Measurements from ENCODE around the gene MNT.

Gene MNT

DNA sequence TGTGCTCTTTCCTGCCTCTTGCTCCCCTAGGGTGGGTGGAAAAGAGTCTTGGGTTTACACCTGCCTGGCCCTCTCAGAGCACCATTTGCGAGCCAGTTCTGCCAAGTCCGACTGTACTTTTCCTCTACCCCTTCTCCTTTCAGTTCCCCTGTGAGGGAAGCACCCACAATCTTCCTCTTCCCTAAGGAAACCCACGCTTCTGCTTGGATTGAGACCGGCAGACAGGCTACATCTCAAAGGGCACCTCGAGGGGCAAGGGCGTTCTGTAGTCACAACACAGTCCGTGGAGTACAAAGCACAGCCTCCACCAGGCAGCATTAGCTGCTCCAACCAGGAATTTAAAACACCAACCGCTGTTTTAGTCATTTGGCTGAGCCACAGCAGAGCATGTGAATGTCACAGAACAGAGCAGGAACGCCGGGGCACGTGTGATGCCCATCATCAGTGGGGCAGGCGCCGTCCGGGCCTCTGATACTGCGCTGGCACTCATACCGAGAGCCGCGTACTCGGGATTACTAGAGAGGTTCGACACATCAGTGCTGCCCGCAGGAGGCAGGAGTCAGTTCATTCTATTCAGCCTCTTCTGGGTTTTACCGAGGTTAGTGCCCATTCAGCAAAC is 13.7 kb upstream of the MNT start:
- DNase-seq = peak; percentile 44

GRCh38 chr17:2412561-2413021 is 11.7 kb upstream of the MNT start:
- no peak for DNase-seq

DNA sequence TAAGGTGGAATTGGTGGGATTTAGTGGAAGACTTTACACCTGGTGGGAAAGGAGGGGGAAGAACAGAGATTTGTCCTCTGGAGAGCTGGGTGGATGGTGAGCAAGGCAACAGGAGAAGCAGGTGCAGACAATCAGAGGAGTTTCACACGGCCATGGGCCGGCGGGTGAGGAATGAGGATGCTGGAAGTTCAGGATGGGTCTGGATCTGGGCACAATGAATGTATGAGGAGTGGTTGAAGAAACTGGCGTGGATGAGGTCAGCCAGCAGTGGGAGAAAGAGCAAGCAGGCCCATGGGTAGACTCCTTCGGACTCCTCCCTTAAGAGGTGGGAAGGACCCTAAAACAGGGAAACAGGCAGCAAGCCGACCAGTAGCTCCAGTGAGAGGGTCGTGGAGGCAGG is 10.1 kb upstream of the MNT start:
- DNase-seq = no peak

GRCh38 chr17:2406903-2407790 is 6.3 kb upstream of the MNT start:
- peak; percentile 97 for DNase-seq

- DNase-seq = peak; percentile 43
These were observed 5.5 kb upstream of the MNT start for GRCh38 chr17:2406271-2406902.

DNA sequence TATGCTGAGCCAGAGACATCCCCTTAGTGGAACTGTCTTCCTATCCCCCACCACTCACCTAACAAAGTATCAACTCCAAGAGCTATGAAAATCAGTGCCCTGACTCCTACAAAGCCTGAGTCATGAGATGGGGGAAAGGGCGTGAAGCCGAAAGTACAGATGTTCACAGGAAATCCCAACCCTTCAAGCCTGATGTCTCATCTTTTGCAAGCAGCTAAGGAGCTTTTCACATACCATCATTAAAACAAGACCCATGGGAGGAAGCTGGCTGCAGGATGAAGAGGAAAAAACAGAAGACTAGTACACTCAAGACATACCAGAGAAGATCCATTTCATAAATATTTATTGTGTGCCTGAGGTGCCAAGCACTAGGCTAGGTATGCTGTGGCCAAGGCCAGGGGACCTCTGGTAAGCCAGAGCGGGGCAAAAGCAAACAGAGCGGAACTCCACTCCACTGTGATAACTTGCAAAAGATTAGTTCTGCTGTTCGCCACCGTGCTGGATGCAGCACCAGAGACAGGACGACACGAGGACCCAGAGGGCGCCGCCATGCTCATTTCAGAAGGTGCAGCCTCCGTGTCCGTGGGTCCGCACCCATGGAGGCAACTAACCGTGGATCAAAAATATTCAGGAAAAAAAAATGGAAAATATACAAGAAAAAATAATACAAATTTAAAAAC is 4.5 kb upstream of the MNT start:
- DNase-seq = peak; percentile 92

DNA sequence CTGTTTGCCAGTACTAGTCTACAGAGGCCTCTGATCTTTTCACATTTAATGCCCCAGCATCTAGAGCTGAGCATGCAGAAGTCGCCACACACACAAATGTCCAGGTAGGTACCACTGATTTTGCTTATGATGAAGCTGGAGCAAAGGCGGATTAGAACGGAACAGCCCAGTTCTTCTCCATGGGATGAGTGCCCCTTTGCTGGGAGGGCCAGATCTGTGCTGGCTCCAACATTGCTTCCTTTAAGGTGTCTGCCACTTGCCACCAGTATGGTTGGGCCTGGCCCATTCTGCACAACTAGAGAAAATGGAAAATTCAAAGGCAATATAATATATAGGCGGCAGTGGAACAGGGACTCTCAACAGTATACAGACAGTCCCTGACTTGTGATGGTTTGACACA is 2.2 kb upstream of the MNT start:
- DNase-seq = no peak

- DNase-seq = no peak
These were observed 1.7 kb upstream of the MNT start for GRCh38 chr17:2402544-2402943.

- peak; percentile 100 for DNase-seq
These were observed 764 bp upstream of the MNT start for GRCh38 chr17:2401426-2402221.

DNA sequence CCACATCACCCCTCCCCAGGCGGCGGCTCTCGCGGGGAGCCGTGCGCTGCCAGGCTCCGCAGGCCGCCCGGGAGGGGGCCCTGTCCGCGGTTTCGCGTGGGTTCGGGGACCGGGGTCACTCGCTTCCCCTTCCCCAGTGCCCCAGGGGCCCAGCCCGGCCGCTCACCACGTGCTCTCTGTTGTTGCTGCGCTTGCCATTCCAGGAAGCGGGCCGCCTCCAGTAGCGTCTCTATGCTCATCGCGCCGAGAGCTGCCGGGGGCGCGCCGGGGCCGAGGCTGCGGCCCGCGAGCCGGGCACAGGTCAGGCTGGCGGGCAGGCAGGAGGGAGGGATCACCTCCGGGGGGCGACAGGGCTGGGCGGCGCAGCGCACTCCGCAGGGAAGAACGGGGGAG is 390 bp downstream of the MNT start:
- DNase-seq = peak; percentile 88

DNA sequence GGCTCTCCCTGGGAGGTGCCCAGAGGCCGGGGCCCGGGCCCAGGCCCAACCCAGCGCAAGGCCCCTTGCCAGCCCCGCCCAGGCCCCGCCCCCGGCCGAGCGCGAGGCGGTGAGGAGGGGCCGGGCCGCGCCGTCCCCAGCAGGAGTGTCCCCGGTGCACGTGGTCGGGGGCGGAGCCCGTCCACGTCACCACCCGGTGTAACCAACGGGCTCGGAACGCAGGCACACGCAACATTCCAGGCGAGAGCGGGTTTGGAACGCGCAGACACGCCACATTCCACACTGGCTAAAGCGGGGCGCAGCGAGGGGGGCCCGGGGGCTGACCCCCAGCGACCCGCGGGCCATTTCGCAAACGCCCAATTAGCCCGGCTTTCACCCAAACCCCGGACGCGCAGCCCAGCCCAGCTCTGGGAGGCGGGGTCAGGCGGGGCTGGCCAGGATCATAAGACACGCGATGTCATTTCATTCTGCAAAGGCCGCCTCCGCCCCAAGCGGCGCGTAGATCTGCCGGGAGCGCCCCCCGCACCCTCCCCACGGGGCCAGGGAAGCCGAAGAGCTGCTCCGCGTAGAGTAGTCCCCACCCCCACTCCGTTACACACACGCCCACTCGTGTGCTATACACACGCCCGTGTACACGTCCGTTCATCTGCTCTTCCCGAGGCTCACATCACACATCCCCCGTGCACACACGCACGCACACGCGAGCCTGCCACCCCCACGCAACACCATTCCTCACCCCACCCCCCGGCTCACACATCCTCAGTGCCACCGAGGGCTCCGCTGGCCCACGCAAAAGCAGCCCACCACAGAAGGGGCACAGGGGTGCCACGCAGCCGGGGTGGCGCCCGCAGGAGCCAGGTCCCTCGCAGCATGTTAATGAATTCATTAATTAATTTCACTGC is 1.0 kb downstream of the MNT start:
- peak; percentile 97 for DNase-seq

GRCh38 chr17:2398655-2399571 is 1.9 kb downstream of the MNT start:
- peak; percentile 78 for DNase-seq

- DNase-seq = no peak
These were observed 2.7 kb downstream of the MNT start for GRCh38 chr17:2398182-2398581.

DNA sequence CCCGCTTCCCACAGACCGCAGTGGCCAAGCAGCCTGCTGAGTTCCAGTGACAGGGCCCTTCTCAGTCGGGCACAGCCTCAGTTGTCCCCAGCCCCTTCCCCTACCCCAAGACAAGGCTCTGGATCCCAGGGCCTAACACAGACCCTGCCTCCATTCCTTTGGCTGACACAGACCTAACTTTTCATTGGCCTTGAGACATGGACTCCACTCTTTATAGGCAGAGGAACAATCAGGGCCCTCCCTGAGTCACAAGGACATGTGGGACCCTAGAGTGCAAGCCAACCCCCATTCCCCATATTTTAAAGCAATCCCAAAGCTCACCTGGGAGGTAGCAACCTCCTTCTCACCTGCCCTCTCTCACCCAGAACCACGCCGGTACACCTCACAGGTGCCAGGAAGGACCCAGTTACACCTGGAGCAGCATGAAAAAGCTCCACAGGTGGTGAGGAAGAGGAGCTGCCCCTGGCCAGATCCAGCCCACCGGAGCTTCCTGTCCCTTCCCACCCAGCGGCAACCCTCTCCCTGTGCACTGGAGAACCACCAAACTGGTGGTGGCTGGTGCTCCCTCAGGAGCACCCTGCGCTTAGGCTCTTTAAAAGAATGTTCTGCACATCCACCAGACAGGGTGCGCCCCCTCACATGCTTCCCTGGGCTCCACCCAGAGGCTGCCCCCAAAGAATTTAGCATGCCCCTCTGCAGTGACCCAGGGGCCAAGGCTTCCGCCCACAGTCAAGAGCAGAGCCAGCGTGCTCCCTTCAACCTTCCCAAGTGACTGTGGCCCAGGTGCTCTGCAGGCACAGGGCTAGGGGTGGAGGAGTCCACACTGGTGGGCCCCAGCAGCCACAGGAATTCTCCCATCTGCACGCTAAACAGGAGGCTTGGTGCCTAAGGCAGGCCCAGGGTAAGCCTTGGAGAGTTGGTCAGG is 3.4 kb downstream of the MNT start:
- no peak for DNase-seq

- peak; percentile 97 for DNase-seq
These were observed 4.2 kb downstream of the MNT start for GRCh38 chr17:2396568-2397246.

GRCh38 chr17:2396192-2396567 is 4.7 kb downstream of the MNT start:
- DNase-seq = no peak

DNA sequence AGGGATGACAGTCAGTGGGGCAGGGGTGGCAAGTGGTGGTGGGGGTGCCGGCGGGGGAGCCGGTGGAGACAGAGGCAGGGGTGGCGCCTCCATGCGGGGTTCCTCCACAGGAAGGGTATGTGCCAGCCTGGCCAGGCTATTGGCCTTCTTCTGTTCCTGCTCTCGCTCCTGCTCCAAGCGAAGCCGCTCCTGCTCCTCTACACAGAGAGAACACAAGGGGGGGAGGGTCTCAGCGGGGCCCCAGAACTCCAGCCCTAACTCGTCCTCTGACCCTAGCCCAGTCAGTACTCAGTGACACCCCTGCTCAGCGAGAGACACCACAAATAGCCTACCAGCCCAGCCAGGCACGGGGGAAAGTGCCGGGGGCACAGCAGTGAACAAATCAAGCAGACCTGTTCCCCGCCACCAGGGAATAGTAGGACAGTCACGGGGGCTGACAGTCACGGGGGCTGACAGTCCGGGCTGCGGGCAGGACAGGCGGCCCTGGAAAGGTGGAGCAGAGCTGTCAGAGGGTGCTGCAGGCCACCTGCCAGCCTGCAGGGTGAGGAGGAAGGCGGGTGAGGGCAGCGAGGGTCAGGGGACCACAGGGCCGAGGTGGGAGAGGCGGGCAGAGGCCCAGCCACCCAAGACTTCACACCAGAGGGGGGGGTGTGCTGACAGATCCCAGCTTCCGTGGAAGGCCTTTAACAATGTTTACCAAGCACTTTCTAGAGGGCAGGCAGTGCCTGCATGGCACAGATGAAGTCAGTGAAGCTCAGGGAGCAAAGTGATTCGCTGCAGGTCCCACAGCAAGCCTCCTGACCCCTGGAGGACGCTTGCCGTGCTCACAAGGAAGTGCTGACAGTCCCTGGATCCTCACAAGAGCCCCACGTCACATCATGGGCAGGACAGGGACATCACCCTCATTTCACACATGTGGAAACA is 5.3 kb downstream of the MNT start:
- peak; percentile 92 for DNase-seq
